Left renal cortex interstitium (tissue), 4 donors: ENCODE measurements around the gene ECE2. TPM values are rescaled to one million over a fixed set of nuclear protein-coding genes. Genes with fewer than 3 reads are reported as not detected.
"Not testable (repeated sequence)": the region's sequence is repeated elsewhere in the genome, so short reads cannot be mapped to it uniquely, and the experiment has no call there.

Source experiments
- DNase-seq, 4 donors: peaks; one replicate each; pipeline ENCODE4 v3.0.0-alpha.2; 2013; ENCODE audit warnings: low read depth in 4 of 4, low spot score in 2 of 4, missing footprints in 1 of 4
- polyA plus RNA-seq, 4 donors: library from polyadenylated mRNA; unstranded; fragments of 120-200 nt; gene quantifications; one replicate each; pipeline ENCODE4 v1.2.1, GENCODE V29; 2013; ENCODE audit not compliant: insufficient read length in 4 of 4

ECE2 gene
- polyA plus RNA-seq, 4 donors, result 0.08 to 0.14 TPM; not detected in 2

GRCh38 chr3:184261854-184262763 is 13.7 kb upstream of the ECE2 start:
- DNase-seq, result no peak

- no peak for DNase-seq
Measured at GRCh38 chr3:184262764-184263179, 13.1 kb upstream of the ECE2 start.

- DNase-seq, result not testable (repeated sequence)
Measured at GRCh38 chr3:184267249-184267648, 8.6 kb upstream of the ECE2 start.

GRCh38 chr3:184272269-184272668 is 3.6 kb upstream of the ECE2 start:
- no peak for DNase-seq

GRCh38 chr3:184275381-184275701 is 481 bp upstream of the ECE2 start:
- DNase-seq, result no peak

- no peak for DNase-seq
Measured at GRCh38 chr3:184277366-184277765, 1.5 kb downstream of the ECE2 start.

GRCh38 chr3:184282941-184283340 is 7.1 kb downstream of the ECE2 start:
- DNase-seq, result no peak

GRCh38 chr3:184283681-184284080 is 7.9 kb downstream of the ECE2 start:
- DNase-seq, result no peak

- peak in 1 of 4 donors; percentile 44 for DNase-seq
Measured at GRCh38 chr3:184284696-184285095, 8.9 kb downstream of the ECE2 start.

- DNase-seq, result no peak
Measured at GRCh38 chr3:184289426-184289938, 13.7 kb downstream of the ECE2 start.

- DNase-seq, result no peak
Measured at GRCh38 chr3:184290331-184290730, 14.5 kb downstream of the ECE2 start.

GRCh38 chr3:184291044-184291737 is 15.4 kb downstream of the ECE2 start:
- DNase-seq, result no peak

GRCh38 chr3:184291738-184292445 is 16.1 kb downstream of the ECE2 start:
- DNase-seq, result no peak

GRCh38 chr3:184295771-184296170 is 19.9 kb downstream of the ECE2 start:
- DNase-seq, result no peak

GRCh38 chr3:184296616-184297015 is 20.8 kb downstream of the ECE2 start:
- DNase-seq, result no peak

- peak; percentile 68 to 94 (median 89) for DNase-seq
Measured at GRCh38 chr3:184298759-184299487, 23.1 kb downstream of the ECE2 start, which contains the start of gene PSMD2. Gene PSMD2 (plus strand): TSS chr3:184299241. CDS start chr3:184299267, 26 bp downstream.

- DNase-seq, result no peak
Measured at GRCh38 chr3:184299488-184300377, 23.9 kb downstream of the ECE2 start.

GRCh38 chr3:184300378-184300720 is 24.5 kb downstream of the ECE2 start:
- no peak for DNase-seq

- no peak for DNase-seq
Measured at GRCh38 chr3:184305577-184305976, 29.8 kb downstream of the ECE2 start.
